ENCODE data around the gene ODC1.

The ODC1 gene

DNA sequence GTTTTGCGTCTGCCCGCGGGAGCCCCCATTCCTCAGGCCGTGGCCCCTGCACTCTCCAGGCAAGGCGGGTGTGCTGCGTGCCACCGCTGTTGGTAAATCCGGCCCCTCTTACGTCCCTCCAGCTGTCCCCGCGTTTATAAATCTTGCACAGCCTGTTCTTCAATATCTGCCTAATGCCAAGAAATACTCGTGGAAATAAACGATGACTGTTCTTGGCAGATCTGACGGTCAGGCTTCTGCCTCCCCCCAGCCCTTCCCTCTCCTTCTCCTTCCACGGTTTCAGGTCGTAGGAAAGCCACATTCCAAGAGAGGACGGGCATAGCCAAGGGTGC lies 20.5 kb downstream of the ODC1 start:
- Mint-ChIP-seq H3K4me1 (peaks cover 26% of the 10 kb centered on the region), H3K9me3 (no peaks in the 10 kb centered on the region), H3K36me3 (ENCODE audit: low read depth) (no peaks in the 10 kb centered on the region), H3K27ac (peak overlapping the region; percentile 57), H3K27me3 (ENCODE audit: low read depth, poor library complexity) (peaks cover 21% of the 10 kb centered on the region), H3K4me3 (no peak overlapping the region)
- DNase-seq: no peak
- TF ChIP-seq, protein P1, sequence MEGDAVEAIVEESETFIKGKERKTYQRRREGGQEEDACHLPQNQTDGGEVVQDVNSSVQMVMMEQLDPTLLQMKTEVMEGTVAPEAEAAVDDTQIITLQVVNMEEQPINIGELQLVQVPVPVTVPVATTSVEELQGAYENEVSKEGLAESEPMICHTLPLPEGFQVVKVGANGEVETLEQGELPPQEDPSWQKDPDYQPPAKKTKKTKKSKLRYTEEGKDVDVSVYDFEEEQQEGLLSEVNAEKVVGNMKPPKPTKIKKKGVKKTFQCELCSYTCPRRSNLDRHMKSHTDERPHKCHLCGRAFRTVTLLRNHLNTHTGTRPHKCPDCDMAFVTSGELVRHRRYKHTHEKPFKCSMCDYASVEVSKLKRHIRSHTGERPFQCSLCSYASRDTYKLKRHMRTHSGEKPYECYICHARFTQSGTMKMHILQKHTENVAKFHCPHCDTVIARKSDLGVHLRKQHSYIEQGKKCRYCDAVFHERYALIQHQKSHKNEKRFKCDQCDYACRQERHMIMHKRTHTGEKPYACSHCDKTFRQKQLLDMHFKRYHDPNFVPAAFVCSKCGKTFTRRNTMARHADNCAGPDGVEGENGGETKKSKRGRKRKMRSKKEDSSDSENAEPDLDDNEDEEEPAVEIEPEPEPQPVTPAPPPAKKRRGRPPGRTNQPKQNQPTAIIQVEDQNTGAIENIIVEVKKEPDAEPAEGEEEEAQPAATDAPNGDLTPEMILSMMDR (IDR thresholded peaks at IDR 0.05): no peak

DNA sequence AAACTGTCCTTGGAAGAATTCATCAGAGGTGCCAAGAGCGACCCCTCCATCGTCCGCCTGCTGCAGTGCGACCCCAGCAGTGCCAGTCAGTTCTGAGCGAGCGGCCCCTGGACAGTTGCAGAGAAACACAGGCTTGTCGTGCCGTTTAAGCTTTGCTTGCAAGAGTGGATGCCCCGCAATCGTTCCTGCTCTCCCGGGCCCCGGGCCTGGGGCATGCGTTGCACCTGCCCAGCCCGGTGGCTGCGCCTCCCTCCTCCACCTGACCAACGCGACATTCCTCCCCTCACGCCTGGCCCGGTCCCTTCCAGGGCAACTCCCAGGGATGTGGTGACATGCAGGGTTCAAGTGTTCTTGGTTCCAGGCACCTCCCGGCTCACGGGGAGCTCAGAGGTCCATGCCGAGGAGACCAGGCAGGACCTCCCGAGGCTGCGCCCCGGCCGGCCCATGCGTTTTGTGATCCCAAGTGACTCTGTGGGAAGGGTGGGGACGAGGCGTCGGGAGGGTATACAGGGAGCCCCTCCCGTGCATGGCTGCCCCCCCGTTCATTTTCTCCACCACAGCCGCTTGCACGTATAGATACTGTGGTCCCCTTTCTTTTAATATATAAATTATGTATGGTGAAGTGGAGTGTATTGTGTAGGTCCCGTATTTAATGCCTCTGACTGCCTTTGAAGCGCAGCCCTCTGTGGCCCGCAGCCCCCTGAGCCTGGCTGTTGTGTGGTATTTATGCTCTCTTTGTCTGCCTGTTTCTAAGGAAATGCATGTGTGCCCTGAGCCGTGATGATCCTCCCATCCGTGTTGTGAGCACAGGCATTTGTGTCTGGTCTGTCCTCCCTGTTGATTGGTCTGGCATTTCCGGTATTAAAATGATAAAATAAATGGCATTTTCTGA lies 21.2 kb downstream of the ODC1 start:
- Mint-ChIP-seq H3K27me3 (ENCODE audit: low read depth, poor library complexity) (peaks cover 17% of the 10 kb centered on the region), H3K9me3 (no peaks in the 10 kb centered on the region), H3K4me3 (no peak overlapping the region), H3K27ac (no peak overlapping the region), H3K4me1 (peaks cover 26% of the 10 kb centered on the region), H3K36me3 (ENCODE audit: low read depth) (no peaks in the 10 kb centered on the region)
- DNase-seq: no peak
- TF ChIP-seq, protein P1 (IDR thresholded peaks at IDR 0.05): no peak

DNA sequence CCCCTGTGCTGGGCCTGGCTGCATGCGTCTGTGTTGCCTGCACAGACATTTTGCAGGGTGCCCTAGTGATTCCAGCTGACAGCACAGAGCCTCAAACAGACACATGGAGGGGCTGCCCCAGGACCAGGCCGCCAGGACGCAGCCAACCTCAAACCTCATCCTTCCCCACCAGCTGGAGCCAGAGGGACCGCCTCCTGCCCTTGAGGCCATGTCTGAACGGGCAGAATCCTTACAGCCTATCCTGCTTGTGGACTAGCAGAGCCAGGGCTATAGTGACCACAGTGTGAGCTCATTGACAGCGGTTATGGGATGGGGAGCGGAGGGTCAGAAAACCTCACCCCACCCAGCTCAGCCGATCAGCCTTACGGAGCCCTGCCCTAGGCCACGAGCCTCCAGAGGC lies 22.4 kb downstream of the ODC1 start:
- DNase-seq: no peak
- no peaks in the 10 kb centered on the region for H3K36me3 Mint-ChIP-seq (ENCODE audit: low read depth)
- TF ChIP-seq, protein P1 (IDR thresholded peaks at IDR 0.05): no peak
- peaks cover 11% of the 10 kb centered on the region for H3K27me3 Mint-ChIP-seq (ENCODE audit: low read depth, poor library complexity)
- H3K9me3 Mint-ChIP-seq: no peaks in the 10 kb centered on the region
- no peak overlapping the region for H3K27ac Mint-ChIP-seq
- H3K4me1 Mint-ChIP-seq: peaks cover 26% of the 10 kb centered on the region
- no peak overlapping the region for H3K4me3 Mint-ChIP-seq

DNA sequence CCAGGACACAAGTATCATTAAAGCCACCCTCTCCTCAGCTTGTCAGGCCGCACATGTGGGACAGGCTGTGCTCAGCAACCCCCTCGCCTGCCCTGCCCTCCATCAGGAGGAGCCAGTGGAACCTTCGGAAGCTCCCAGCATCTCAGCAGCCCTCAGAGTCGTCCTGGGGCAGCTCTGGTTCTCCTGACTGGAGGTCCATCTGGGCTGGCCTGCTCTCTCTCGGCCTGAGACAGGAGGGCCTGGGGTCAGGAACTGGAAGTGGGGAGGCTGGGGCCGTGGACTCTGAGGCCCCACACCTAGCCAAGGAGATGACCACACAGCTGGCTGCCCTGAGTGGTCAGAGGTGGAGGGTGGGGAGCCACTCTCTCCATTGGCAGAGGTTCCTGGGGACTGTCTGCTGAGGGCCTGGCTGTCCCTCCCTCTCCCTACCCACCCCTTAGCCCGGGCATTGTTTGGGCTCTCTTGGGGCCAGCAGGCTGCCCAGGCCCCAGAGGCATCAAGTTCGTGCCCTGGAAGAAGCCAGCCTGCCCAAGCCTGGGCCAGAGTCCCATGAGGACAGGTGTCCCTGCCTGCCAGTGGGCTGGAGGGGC lies 23.1 kb downstream of the ODC1 start:
- no peak for DNase-seq
- peaks cover 26% of the 10 kb centered on the region for H3K4me1 Mint-ChIP-seq

DNA sequence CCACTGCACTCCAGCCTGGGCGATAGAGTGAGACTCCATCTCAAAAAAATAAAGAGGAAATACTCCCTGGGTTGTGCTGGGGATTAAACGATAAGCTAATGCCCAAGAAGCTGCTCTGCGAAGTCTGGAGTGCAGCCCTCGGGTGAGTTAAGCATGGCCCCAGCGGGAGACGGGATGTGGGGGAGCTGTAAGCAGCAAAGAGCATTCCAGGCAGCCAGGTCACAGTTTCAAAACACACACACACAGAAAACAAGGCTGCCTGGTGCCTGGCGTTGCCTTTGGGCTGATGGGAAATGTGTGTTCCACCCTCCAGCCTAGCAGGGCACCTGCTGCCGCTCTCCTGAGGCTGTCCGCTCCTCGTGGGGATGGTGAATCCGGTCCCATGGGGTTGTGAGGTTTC lies 24.1 kb downstream of the ODC1 start:
- Mint-ChIP-seq H3K4me1 (peaks cover 26% of the 10 kb centered on the region), H3K9me3 (no peaks in the 10 kb centered on the region), H3K4me3 (no peak overlapping the region), H3K27me3 (ENCODE audit: low read depth, poor library complexity) (peaks cover 15% of the 10 kb centered on the region), H3K27ac (peak overlapping the region; percentile 36), H3K36me3 (ENCODE audit: low read depth) (no peaks in the 10 kb centered on the region)
- DNase-seq: no peak
- TF ChIP-seq, protein P1 (IDR thresholded peaks at IDR 0.05): no peak

More for the DNA sequence above, 23.1 kb downstream of the ODC1 start:
- Mint-ChIP-seq H3K27me3 (ENCODE audit: low read depth, poor library complexity) (peaks cover 9% of the 10 kb centered on the region), H3K4me3 (no peak overlapping the region), H3K36me3 (ENCODE audit: low read depth) (no peaks in the 10 kb centered on the region), H3K27ac (no peak overlapping the region), H3K9me3 (no peaks in the 10 kb centered on the region)
- TF ChIP-seq, protein P1 (IDR thresholded peaks at IDR 0.05): no peak

Data from nephron progenitor cell (in vitro differentiated cells).